ENCODE results near the gene RGL1. TPM values are rescaled to one million over a fixed set of nuclear protein-coding genes. Genes with fewer than 3 reads are reported as not detected.

The RGL1 gene
- total and polyA plus RNA-seq, 9 of the 15 experiments (the other 6 are each of a cell fraction or from before 2014, with no cell fraction given): under 0.01 to 0.07 (median 0.04) TPM

DNA sequence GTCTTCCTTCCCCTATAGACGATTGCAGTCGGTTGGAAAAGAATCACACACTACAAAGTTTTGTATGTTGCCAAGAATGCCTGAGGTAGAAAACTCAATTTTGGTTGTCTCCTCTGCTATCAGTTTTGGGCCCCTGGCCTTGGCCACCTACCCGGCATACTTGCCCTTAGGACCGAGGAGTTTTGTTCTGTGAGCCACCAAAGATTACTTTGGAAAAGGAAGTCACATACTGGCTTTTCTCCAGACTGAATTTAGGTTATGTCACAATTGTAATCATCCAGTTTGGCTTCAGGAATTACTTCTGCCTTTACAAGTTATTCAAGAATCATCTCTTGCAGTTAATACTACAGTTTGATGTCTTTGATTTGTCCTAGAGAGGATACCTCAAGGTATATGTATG is 71.4 kb downstream of the RGL1 start:
- Histone ChIP-seq H3K4me1 (replicated peaks in 1 of 2; ENCODE audit: control insufficient read depth in 2 of 2, insufficient read depth in 2 of 2, low read length in 2 of 2) (no peaks in the 10 kb centered on the region), H3K9ac (ENCODE audit: insufficient read depth in 1 of 2, low read depth in 2 of 2, low read length in 2 of 2) (no peak overlapping the region), H3K27ac (ENCODE audit: extremely low read depth, low read depth, low read length) (no peak overlapping the region), H3K4me2 (ENCODE audit: insufficient read depth, low read length) (no peak overlapping the region), H3K27me3 (ENCODE audit: control insufficient read depth in 2 of 2, insufficient read depth in 2 of 2, low read length in 2 of 2) (peaks cover 8 to 20% of the 10 kb centered on the region in 2 experiments; a peak in 4 of 5 replicates), H2AFZ (ENCODE audit: low read depth, low read length) (no peak overlapping the region), H3K4me3 (no peak overlapping the region), H3K36me3 (ENCODE audit: control insufficient read depth, insufficient read depth, low read length) (no peaks in the 10 kb centered on the region), H3K79me2 (ENCODE audit: control insufficient read depth, insufficient read depth, low read length) (no peaks in the 10 kb centered on the region), H3K9me1 (ENCODE audit: control insufficient read depth, insufficient read depth, low read length) (no peaks in the 10 kb centered on the region), H3K9me3 (replicated peaks; ENCODE audit: control insufficient read depth, insufficient read depth, low read depth, low read length) (no peaks in the 10 kb centered on the region), H4K20me1 (replicated peaks; ENCODE audit: control insufficient read depth, insufficient read depth, low read length) (no peaks in the 10 kb centered on the region)
- 0% methylated on average over 4 of the region's 4 CpGs for WGBS (ENCODE audit: insufficient coverage, low coverage, missing lambda C conversion rate)
- ATAC-seq: no peak
- in situ Hi-C loops (cut with MboI) (no loop called here), intact Hi-C loops (cut with micrococcal nuclease) (no loop called here)
- no peak for DNase-seq (ENCODE audit: extremely low read depth in 1 of 4, low spot score in 3 of 4)
- ChIA-PET CTCF (ENCODE audit: low intra/inter-chr PET ratio) (no interaction called here), POLR2A (no interaction called here)
- TF ChIP-seq E2F3 (CRISPR knock-in tag; IDR thresholded peaks at IDR 0.05): no peak
- FAIRE-seq: no peak
- no TSS peak for BruUV-seq (replicated peaks)

GRCh38 chr1:183877053-183877720 is 72.3 kb downstream of the RGL1 start:
- no TSS peak for BruUV-seq (replicated peaks)
- peak; percentile 26; the same call in 1 of the 3 replicates for ATAC-seq
- intact Hi-C loops (cut with micrococcal nuclease): no loop called here
- peaks cover 12 to 16% of the 10 kb centered on the region in 2 experiments; a peak in 4 of 5 replicates for H3K27me3 ChIP-seq (ENCODE audit: control insufficient read depth in 2 of 2, insufficient read depth in 2 of 2, low read length in 2 of 2)
- FAIRE-seq: no peak
- in situ Hi-C loops (cut with MboI): no loop called here
- H3K36me3 ChIP-seq (ENCODE audit: control insufficient read depth, insufficient read depth, low read length): no peaks in the 10 kb centered on the region
- ChIA-PET CTCF (ENCODE audit: low intra/inter-chr PET ratio) (no interaction called here), POLR2A (no interaction called here)
- DNase-seq (ENCODE audit: extremely low read depth in 1 of 4, low spot score in 3 of 4): no peak
- no peak overlapping the region for H3K27ac ChIP-seq (ENCODE audit: extremely low read depth, low read depth, low read length)
- H3K9ac ChIP-seq (ENCODE audit: insufficient read depth in 1 of 2, low read depth in 2 of 2, low read length in 2 of 2): no peak overlapping the region
- H3K9me1 ChIP-seq (ENCODE audit: control insufficient read depth, insufficient read depth, low read length): no peaks in the 10 kb centered on the region
- H4K20me1 ChIP-seq (replicated peaks; ENCODE audit: control insufficient read depth, insufficient read depth, low read length): no peaks in the 10 kb centered on the region
- no peak overlapping the region for H3K4me3 ChIP-seq
- no peak overlapping the region for H3K4me2 ChIP-seq (ENCODE audit: insufficient read depth, low read length)
- no peak overlapping the region for H2AFZ ChIP-seq (ENCODE audit: low read depth, low read length)
- H3K79me2 ChIP-seq (ENCODE audit: control insufficient read depth, insufficient read depth, low read length): no peaks in the 10 kb centered on the region
- no peaks in the 10 kb centered on the region for H3K4me1 ChIP-seq (replicated peaks in 1 of 2; ENCODE audit: control insufficient read depth in 2 of 2, insufficient read depth in 2 of 2, low read length in 2 of 2)
- no peaks in the 10 kb centered on the region for H3K9me3 ChIP-seq (replicated peaks; ENCODE audit: control insufficient read depth, insufficient read depth, low read depth, low read length)
- WGBS (ENCODE audit: insufficient coverage, low coverage, missing lambda C conversion rate): under 1% methylated on average over 10 of the region's 10 CpGs
- no peak for TF ChIP-seq SNIP1 (IDR thresholded peaks at IDR 0.05; ENCODE audit: low read depth)
- no peak for TF ChIP-seq ZEB2 (IDR thresholded peaks at IDR 0.05)
- TF ChIP-seq CBFB (CRISPR knock-in tag; IDR thresholded peaks at IDR 0.05): no peak
- no peak for TF ChIP-seq MTF1 (CRISPR knock-in tag; IDR thresholded peaks at IDR 0.05; ENCODE audit: borderline replicate concordance)
- TF ChIP-seq HMG20B (CRISPR knock-in tag; IDR thresholded peaks at IDR 0.05): no peak
- TF ChIP-seq RNF2 (IDR thresholded peaks at IDR 0.05): no peak
- TF ChIP-seq ZNF274 (IDR thresholded peaks at IDR 0.05; ENCODE audit: borderline replicate concordance, low read depth, low read length): no peak
- TF ChIP-seq RCOR1 (IDR thresholded peaks at IDR 0.05; ENCODE audit: borderline replicate concordance in 1 of 2, low read depth in 2 of 2, low read length in 2 of 2): no peak
- no peak for TF ChIP-seq NR4A1 (CRISPR knock-in tag; IDR thresholded peaks at IDR 0.05)
- TF ChIP-seq NR4A1 (tag; IDR thresholded peaks at IDR 0.05): no peak
- TF ChIP-seq NR2F6 (CRISPR knock-in tag; IDR thresholded peaks at IDR 0.05): no peak
- no peak for TF ChIP-seq NFATC3 (IDR thresholded peaks at IDR 0.05)
- TF ChIP-seq, protein P1, sequence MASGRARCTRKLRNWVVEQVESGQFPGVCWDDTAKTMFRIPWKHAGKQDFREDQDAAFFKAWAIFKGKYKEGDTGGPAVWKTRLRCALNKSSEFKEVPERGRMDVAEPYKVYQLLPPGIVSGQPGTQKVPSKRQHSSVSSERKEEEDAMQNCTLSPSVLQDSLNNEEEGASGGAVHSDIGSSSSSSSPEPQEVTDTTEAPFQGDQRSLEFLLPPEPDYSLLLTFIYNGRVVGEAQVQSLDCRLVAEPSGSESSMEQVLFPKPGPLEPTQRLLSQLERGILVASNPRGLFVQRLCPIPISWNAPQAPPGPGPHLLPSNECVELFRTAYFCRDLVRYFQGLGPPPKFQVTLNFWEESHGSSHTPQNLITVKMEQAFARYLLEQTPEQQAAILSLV (tag; IDR thresholded peaks at IDR 0.05): no peak
- no peak for TF ChIP-seq E4F1 (CRISPR knock-in tag; IDR thresholded peaks at IDR 0.05; ENCODE audit: borderline replicate concordance)

Measured in K562 (cell line).